ENCODE data around the gene PDK2. TPM values are rescaled to one million over a fixed set of nuclear protein-coding genes. Genes with fewer than 3 reads are reported as not detected.

Gene PDK2
- total and polyA plus RNA-seq, 9 of the 15 experiments (the other 6 are each of a cell fraction or from before 2014, with no cell fraction given), result 0.03 to 2.5 (median 1.4) TPM

DNA sequence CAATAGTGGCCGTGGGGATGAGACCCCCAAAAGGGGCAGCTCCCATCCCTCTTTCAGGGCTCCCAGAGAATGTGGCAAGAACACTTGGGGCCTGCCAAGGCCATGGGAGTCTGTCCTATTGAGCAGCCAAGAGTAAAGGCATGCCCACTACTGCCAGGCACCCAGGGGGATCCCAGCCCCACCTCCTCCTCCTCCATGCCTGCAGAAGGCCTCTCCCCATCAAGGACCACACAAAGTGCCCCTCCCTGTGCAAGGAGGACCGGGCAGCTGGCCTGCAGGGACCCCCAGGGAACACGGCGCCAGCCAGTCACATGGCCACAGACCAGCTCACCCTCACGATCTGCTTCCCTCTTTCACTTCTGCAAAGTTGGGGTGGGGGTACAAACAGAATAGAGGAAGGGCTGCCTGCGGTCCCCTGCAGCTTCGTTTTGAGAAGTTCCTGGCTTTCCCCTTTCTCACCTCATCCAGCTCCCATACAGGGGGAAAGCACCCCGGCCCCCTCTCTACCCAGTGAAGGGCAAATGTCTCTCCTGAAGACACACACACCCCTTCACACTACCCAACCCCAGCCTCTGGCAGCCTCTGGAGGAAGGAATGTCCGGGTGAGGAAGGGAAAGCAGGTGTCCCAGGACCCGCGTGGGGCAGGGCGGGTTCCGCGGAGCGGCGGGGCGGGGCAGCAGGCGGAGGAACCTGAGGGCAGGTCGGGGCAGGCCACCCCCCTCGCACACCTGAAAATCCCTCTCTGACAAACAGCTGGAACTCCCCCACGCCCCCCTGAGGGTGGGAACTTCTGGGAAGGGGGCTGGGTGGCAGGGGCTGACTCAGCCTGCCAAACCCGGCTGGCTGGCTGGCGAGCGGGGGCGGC is 53.3 kb downstream of the PDK2 start (continued):
- TF ChIP-seq RBM17 (IDR thresholded peaks at IDR 0.05; ENCODE audit: borderline replicate concordance, low read depth, low read length), result no peak
- TF ChIP-seq ZNF274 (IDR thresholded peaks at IDR 0.05; ENCODE audit: borderline replicate concordance, low read depth, low read length), result no peak
- TF ChIP-seq HIVEP1 (CRISPR knock-in tag; IDR thresholded peaks at IDR 0.05), result no peak
- no peak for TF ChIP-seq MIER1 (IDR thresholded peaks at IDR 0.05; ENCODE audit: low read depth)
- no peak for TF ChIP-seq U2AF1 (optimal IDR thresholded peaks at IDR 0.05; ENCODE audit: low read depth, low read length)
- TF ChIP-seq DIDO1 (tag; IDR thresholded peaks at IDR 0.05; ENCODE audit: low read depth), result no peak
- no peak for TF ChIP-seq TAF9B (IDR thresholded peaks at IDR 0.05; ENCODE audit: partially characterized antibody)
- no peak for TF ChIP-seq FOXJ2 (tag; IDR thresholded peaks at IDR 0.05)
- TF ChIP-seq SPI1 (IDR thresholded peaks at IDR 0.05; ENCODE audit: borderline replicate concordance, low read depth, low read length), result peak; percentile 75
- TF ChIP-seq, protein P1, sequence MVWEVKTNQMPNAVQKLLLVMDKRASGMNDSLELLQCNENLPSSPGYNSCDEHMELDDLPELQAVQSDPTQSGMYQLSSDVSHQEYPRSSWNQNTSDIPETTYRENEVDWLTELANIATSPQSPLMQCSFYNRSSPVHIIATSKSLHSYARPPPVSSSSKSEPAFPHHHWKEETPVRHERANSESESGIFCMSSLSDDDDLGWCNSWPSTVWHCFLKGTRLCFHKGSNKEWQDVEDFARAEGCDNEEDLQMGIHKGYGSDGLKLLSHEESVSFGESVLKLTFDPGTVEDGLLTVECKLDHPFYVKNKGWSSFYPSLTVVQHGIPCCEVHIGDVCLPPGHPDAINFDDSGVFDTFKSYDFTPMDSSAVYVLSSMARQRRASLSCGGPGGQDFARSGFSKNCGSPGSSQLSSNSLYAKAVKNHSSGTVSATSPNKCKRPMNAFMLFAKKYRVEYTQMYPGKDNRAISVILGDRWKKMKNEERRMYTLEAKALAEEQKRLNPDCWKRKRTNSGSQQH (CRISPR knock-in tag; IDR thresholded peaks at IDR 0.05), result no peak
- no peak for TF ChIP-seq CREBBP (IDR thresholded peaks at IDR 0.05; ENCODE audit: low read depth, low read length)
- TF ChIP-seq, protein P2, sequence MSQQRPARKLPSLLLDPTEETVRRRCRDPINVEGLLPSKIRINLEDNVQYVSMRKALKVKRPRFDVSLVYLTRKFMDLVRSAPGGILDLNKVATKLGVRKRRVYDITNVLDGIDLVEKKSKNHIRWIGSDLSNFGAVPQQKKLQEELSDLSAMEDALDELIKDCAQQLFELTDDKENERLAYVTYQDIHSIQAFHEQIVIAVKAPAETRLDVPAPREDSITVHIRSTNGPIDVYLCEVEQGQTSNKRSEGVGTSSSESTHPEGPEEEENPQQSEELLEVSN (IDR thresholded peaks at IDR 0.05; ENCODE audit: borderline replicate concordance in 1 of 2, extremely low read depth in 1 of 2, insufficient read depth in 1 of 2, insufficient read length in 1 of 2, low read depth in 1 of 2, low read length in 1 of 2, poor library complexity in 1 of 2, severe bottlenecking in 1 of 2), result peak in 1 of 2 experiments; percentile 28
- peak; percentile 53 for TF ChIP-seq RBFOX2 (IDR thresholded peaks at IDR 0.05; ENCODE audit: low read depth, low read length)
- TF ChIP-seq, protein P3, sequence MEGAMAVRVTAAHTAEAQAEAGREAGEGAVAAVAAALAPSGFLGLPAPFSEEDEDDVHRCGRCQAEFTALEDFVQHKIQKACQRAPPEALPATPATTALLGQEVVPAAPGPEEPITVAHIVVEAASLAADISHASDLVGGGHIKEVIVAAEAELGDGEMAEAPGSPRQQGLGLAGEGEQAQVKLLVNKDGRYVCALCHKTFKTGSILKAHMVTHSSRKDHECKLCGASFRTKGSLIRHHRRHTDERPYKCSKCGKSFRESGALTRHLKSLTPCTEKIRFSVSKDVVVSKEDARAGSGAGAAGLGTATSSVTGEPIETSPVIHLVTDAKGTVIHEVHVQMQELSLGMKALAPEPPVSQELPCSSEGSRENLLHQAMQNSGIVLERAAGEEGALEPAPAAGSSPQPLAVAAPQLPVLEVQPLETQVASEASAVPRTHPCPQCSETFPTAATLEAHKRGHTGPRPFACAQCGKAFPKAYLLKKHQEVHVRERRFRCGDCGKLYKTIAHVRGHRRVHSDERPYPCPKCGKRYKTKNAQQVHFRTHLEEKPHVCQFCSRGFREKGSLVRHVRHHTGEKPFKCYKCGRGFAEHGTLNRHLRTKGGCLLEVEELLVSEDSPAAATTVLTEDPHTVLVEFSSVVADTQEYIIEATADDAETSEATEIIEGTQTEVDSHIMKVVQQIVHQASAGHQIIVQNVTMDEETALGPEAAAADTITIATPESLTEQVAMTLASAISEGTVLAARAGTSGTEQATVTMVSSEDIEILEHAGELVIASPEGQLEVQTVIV (CRISPR knock-in tag; IDR thresholded peaks at IDR 0.05; ENCODE audit: borderline replicate concordance), result no peak
- TF ChIP-seq ZNF780A (CRISPR knock-in tag; IDR thresholded peaks at IDR 0.05), result no peak
- no peak for TF ChIP-seq SAFB (IDR thresholded peaks at IDR 0.05; ENCODE audit: borderline replicate concordance, low read depth, low read length)
- TF ChIP-seq, protein P4, sequence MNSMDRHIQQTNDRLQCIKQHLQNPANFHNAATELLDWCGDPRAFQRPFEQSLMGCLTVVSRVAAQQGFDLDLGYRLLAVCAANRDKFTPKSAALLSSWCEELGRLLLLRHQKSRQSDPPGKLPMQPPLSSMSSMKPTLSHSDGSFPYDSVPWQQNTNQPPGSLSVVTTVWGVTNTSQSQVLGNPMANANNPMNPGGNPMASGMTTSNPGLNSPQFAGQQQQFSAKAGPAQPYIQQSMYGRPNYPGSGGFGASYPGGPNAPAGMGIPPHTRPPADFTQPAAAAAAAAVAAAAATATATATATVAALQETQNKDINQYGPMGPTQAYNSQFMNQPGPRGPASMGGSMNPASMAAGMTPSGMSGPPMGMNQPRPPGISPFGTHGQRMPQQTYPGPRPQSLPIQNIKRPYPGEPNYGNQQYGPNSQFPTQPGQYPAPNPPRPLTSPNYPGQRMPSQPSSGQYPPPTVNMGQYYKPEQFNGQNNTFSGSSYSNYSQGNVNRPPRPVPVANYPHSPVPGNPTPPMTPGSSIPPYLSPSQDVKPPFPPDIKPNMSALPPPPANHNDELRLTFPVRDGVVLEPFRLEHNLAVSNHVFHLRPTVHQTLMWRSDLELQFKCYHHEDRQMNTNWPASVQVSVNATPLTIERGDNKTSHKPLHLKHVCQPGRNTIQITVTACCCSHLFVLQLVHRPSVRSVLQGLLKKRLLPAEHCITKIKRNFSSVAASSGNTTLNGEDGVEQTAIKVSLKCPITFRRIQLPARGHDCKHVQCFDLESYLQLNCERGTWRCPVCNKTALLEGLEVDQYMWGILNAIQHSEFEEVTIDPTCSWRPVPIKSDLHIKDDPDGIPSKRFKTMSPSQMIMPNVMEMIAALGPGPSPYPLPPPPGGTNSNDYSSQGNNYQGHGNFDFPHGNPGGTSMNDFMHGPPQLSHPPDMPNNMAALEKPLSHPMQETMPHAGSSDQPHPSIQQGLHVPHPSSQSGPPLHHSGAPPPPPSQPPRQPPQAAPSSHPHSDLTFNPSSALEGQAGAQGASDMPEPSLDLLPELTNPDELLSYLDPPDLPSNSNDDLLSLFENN (IDR thresholded peaks at IDR 0.05; ENCODE audit: low read depth in 2 of 2, low read length in 2 of 2), result no peak
- TF ChIP-seq TAF7 (tag; IDR thresholded peaks at IDR 0.05), result no peak

Measured in K562 (cell line).